Adrenal gland (tissue), 19 donors: ENCODE data around the gene DDX52. TPM values are rescaled to one million over a fixed set of nuclear protein-coding genes. Genes with fewer than 3 reads are reported as not detected.

Experiments used
- DNase-seq, 7 donors: peaks; one replicate each; pipeline ENCODE4 v3.0.0-alpha.2; 2019 to 2020
- H3K27ac ChIP-seq, 5 donors: fragments of 200-600 bp; sonication (generic) in 4 of 5; 1 replicate in 3 of 5; 2 replicates in 2 of 5; pipeline versions ENCODE4 v1.5.1 to v1.8.0; 2016 to 2020; ENCODE audit warnings: mild to moderate bottlenecking in 1 of 5
- H3K27me3 ChIP-seq: fragments of 200-600 bp; 2 replicates; pipeline ENCODE4 v1.8.0; 2021
- H3K36me3 ChIP-seq, 2 donors: fragments of 200-600 bp; replicated peaks in 1 of 2; 1 replicate in 1 of 2; 2 replicates in 1 of 2; pipeline versions ENCODE4 v1.5.1 to v1.8.0; 2018 to 2022
- H3K4me1 ChIP-seq, 2 donors: fragments of 200-600 bp; replicated peaks in 1 of 2; 1 replicate in 1 of 2; 2 replicates in 1 of 2; pipeline versions ENCODE4 v1.5.1 to v1.8.0; 2018 to 2021
- H3K4me3 ChIP-seq, 4 donors: fragments of 200-600 bp; sonication (generic) in 3 of 4; one replicate each; pipeline ENCODE4 v1.5.1; 2016 to 2018
- H3K9me3 ChIP-seq, 3 donors: fragments of 200-600 bp; sonication (generic) in 1 of 3; replicated peaks in 1 of 3; 1 replicate in 2 of 3; 2 replicates in 1 of 3; pipeline versions ENCODE4 v1.5.1 to v1.8.0; 2016 to 2021
- POLR2A ChIP-seq, 2 donors: fragments of 450-650 bp; IDR thresholded peaks; one replicate each; pipeline ENCODE4 v1.6.1; 2017; ENCODE audit warnings: antibody characterized with exemption in 2 of 2, mild to moderate bottlenecking in 2 of 2, moderate library complexity in 1 of 2
- WGBS, 4 donors: extraction: QIAGEN DNeasy Blood & Tissue Kit in 2 of 4; methylation state at CpG; one replicate each; pipeline versions ENCODE4 v1.1.5 to v1.1.7; 2013 to 2017; 5-methylcytosine and 5-hydroxymethylcytosine counted together
- intact Hi-C, 2 donors: fragments of 100-400 bp; cut with DNase I; formaldehyde crosslinking; loops; one replicate each; pipeline versions ENCODE4 v1.14.1 to v1.15.0; 2022 to 2023
- long read RNA-seq, 10 donors: library from polyadenylated mRNA in 3 of 10; unstranded in 2 of 10; stranded (forward) in 1 of 10; transcript quantifications; one replicate each; pipeline ENCODE4 v2.0.0 and lab custom pipeline, GENCODE V29; 2021 to 2026
- polyA plus RNA-seq, 3 donors: library from polyadenylated mRNA; stranded (reverse); fragments of 200-250 nt in 2 of 3; fragments of 350-450 nt in 1 of 3; fragmentation: Illumina TruSeq in 1 of 3; extraction: RNeasy Lipid Tissue Mini Kit (QIAGEN cat#74804) in 1 of 3; gene quantifications; one replicate each; pipeline ENCODE4 v1.2.3, GENCODE V29; 2013 to 2014
- total RNA-seq, 9 donors: library from RNA; depleted of rRNA in 4 of 9; stranded (reverse); fragments of >200 nt in 4 of 9; fragments of 120-200 nt in 1 of 9; fragmentation: NEBNext Ultra II Directional in 1 of 9; extraction: Animal tissue kit (Norgen Biotek cat#: 25700) in 1 of 9; gene quantifications; one replicate each; pipeline versions ENCODE4 v1.1.0 to v1.2.4, GENCODE V29; 2013 to 2023
- TF ChIP-seq, protein P1 (sequence below), 6 experiments: fragments of 450-650 bp in 4 of 6; fragments of 200-600 bp in 2 of 6; sonication (generic) in 1 of 6; IDR thresholded peaks; 1 replicate in 5 of 6; 2 replicates in 1 of 6; pipeline versions ENCODE4 v1.5.1 to v1.8.0; 2016 to 2021; ENCODE audit warnings: antibody characterized with exemption in 6 of 6, mild to moderate bottlenecking in 2 of 6, moderate library complexity in 1 of 6
- donor health status: healthy with polysubstance abuse.
- donor health status: Bipolar disorder and iron deficiency.
- donor health status: DM: yes; HTN: yes; CAD: no.
- donor health status: DM: no; HTN: no; CAD: no.
- donor health status: DM: no; HTN: no; CAD: no.
- donor health status: DM: yes; HTN: yes; CAD: no.

DDX52 gene, protein sequence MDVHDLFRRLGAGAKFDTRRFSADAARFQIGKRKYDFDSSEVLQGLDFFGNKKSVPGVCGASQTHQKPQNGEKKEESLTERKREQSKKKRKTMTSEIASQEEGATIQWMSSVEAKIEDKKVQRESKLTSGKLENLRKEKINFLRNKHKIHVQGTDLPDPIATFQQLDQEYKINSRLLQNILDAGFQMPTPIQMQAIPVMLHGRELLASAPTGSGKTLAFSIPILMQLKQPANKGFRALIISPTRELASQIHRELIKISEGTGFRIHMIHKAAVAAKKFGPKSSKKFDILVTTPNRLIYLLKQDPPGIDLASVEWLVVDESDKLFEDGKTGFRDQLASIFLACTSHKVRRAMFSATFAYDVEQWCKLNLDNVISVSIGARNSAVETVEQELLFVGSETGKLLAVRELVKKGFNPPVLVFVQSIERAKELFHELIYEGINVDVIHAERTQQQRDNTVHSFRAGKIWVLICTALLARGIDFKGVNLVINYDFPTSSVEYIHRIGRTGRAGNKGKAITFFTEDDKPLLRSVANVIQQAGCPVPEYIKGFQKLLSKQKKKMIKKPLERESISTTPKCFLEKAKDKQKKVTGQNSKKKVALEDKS
- total RNA-seq (10 to 100 TPM in 8 of 9 donors, 1 to 10 TPM in 1; 8.4 to 34.1 (median 19.7) TPM), polyA plus RNA-seq (10 to 100 TPM in 2 of 3 donors, 1 to 10 TPM in 1; 7.2 to 24.8 (median 11.3) TPM)
- long read RNA-seq, donor 1, full-length matches to known transcripts, result 3 of 3 reads
- long read RNA-seq, donor 1, partial matches to known transcripts, result 0 of 3 reads
- long read RNA-seq, donor 1, other reads (novel, unspliced or antisense), result 0 of 3 reads
- long read RNA-seq, donor 2, full-length matches to known transcripts, result 2 of 2 reads
- long read RNA-seq, donor 2, partial matches to known transcripts, result 0 of 2 reads
- long read RNA-seq, donor 2, other reads (novel, unspliced or antisense), result 0 of 2 reads
- long read RNA-seq, donor 3, full-length matches to known transcripts, result 2 of 7 reads
- long read RNA-seq, donor 3, partial matches to known transcripts, result 5 of 7 reads
- long read RNA-seq, donor 3, other reads (novel, unspliced or antisense), result 0 of 7 reads
- long read RNA-seq, donor 4, full-length matches to known transcripts, result 2 of 18 reads
- long read RNA-seq, donor 4, partial matches to known transcripts, result 14 of 18 reads
- long read RNA-seq, donor 4, other reads (novel, unspliced or antisense), result 2 of 18 reads
- long read RNA-seq, donor 5, full-length matches to known transcripts, result 22 of 29 reads
- long read RNA-seq, donor 5, partial matches to known transcripts, result 2 of 29 reads
- long read RNA-seq, donor 5, other reads (novel, unspliced or antisense), result 5 of 29 reads
- long read RNA-seq, donor 6, partial matches to known transcripts, result 9 of 13 reads
- long read RNA-seq, donor 6, other reads (novel, unspliced or antisense), result 4 of 13 reads
- long read RNA-seq, donor 7, full-length matches to known transcripts, result 4 of 4 reads
- long read RNA-seq, donor 7, partial matches to known transcripts, result 0 of 4 reads
- long read RNA-seq, donor 7, other reads (novel, unspliced or antisense), result 0 of 4 reads
- long read RNA-seq, donor 8, full-length matches to known transcripts, result 3 of 3 reads
- long read RNA-seq, donor 8, partial matches to known transcripts, result 0 of 3 reads
- long read RNA-seq, donor 8, other reads (novel, unspliced or antisense), result 0 of 3 reads
- long read RNA-seq, donor 9, full-length matches to known transcripts, result 1 of 1 reads
- long read RNA-seq, donor 9, partial matches to known transcripts, result 0 of 1 reads
- long read RNA-seq, donor 9, other reads (novel, unspliced or antisense), result 0 of 1 reads
- long read RNA-seq, donor 10, full-length matches to known transcripts, result 1 of 1 reads
- long read RNA-seq, donor 10, partial matches to known transcripts, result 0 of 1 reads
- long read RNA-seq, donor 10, other reads (novel, unspliced or antisense), result 0 of 1 reads

DNA sequence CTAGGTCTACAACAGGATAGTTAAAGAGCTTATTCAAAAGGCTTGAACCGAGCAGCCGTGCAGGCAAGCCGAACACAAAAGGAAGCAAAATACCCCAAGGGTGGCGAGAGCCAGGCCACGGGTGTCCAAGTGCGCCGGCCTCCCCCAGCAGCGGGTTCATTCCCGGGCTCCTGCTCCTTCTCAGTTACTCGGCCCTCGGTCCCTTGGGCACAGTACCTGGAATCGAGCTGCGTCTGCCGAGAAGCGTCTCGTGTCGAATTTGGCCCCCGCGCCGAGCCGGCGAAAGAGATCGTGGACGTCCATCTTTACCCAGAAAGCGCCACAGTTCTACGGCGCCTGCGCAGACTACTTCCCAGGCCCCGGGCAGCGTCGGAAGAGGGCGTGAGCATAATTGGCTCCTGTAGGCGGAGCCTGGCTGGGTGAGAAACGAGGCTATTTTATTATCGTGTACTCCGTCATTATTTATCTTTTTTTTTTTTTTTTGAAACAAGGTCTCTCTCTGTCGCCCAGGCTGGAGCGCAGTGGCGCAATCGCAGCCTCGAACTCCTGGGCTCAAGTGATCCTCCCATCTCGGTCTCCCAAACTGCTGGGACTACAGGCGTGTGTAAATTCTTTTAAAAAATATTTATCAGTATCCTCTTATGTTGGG lies at the start of gene DDX52:
TSS of gene DDX52 (minus strand) at position 329 of the 649 bp plus-strand sequence. CDS start at position 303, 26 bp downstream.
- peak; percentile 92 to 97 (median 95) for DNase-seq
- Histone ChIP-seq H3K4me3 (peak within 1 kb of the TSS; percentile 59 to 79 (median 62)), H3K27ac (peak within 1 kb of the TSS; percentile 51 to 86 (median 80)), H3K9me3 (no peaks in the 10 kb centered on the region), H3K36me3 (peaks cover 0 to 12% of the 10 kb centered on the region in 2 donors), H3K4me1 (peaks cover 4 to 32% of the 10 kb centered on the region in 2 donors), H3K27me3 (no peaks in the 10 kb centered on the region)
- peak in 1 of 2 donors; percentile 79 for TF ChIP-seq POLR2A (IDR thresholded peaks at IDR 0.05)
- TF ChIP-seq, protein P1, sequence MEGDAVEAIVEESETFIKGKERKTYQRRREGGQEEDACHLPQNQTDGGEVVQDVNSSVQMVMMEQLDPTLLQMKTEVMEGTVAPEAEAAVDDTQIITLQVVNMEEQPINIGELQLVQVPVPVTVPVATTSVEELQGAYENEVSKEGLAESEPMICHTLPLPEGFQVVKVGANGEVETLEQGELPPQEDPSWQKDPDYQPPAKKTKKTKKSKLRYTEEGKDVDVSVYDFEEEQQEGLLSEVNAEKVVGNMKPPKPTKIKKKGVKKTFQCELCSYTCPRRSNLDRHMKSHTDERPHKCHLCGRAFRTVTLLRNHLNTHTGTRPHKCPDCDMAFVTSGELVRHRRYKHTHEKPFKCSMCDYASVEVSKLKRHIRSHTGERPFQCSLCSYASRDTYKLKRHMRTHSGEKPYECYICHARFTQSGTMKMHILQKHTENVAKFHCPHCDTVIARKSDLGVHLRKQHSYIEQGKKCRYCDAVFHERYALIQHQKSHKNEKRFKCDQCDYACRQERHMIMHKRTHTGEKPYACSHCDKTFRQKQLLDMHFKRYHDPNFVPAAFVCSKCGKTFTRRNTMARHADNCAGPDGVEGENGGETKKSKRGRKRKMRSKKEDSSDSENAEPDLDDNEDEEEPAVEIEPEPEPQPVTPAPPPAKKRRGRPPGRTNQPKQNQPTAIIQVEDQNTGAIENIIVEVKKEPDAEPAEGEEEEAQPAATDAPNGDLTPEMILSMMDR (IDR thresholded peaks at IDR 0.05), result no peak
- WGBS, 4 donors, result 0 to 2% (median 1%) methylated on average over 22 to 43 of the region's 43 CpGs
- intact Hi-C loops, result no loop called here

DNA sequence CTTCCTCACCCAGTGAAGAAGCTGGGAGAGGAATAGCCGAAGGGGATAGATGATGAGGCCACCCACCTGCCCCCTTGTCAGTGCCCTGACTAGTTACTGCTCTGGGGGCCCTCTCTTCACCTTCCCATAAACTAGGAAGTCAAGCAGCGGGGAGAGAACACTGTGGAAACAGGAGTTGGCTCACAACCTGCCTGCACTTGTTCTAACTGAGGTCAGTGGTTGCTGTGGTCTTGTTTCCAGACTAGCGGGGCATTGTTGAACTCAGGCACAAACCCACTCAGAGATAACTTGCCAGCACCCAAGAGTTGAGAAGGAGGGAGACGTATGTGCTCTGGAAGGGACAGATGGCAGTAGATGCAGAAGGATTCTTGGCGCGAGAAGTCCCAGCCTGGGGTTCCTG lies 48.6 kb upstream of the DDX52 start:
- intact Hi-C loops, result no loop called here
- no peaks in the 10 kb centered on the region for H3K9me3 ChIP-seq
- DNase-seq, result no peak
- no peak overlapping the region for H3K27ac ChIP-seq
- no peaks in the 10 kb centered on the region for H3K4me1 ChIP-seq
- WGBS, 4 donors, result 85 to 88% (median 87%) methylated on average over 2 to 6 of the region's 6 CpGs
- H3K4me3 ChIP-seq, result no peak overlapping the region
- no peaks in the 10 kb centered on the region for H3K36me3 ChIP-seq
- no peak for TF ChIP-seq POLR2A (IDR thresholded peaks at IDR 0.05)
- TF ChIP-seq, protein P1 (IDR thresholded peaks at IDR 0.05), result no peak
- H3K27me3 ChIP-seq, result no peaks in the 10 kb centered on the region

DNA sequence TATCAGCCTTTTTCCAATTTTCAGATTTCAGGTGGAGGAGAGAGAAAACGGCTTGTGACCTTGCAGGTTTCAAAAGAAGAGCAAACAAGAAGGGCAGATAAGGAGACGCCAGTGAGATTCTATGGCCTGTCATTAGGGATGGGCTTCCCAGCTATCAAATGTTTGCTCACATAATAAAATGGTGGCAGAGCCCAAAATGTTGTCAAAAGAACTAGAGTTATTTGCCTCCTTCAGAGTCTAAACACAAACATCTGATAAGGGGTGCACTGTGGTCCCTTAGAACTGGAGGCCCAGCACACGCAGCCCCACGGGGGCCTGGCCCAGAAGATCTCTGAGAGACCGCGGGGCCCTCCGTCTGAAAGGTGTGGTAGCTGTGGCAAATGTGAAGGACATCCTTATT lies 46.1 kb upstream of the DDX52 start:
- no peak overlapping the region for H3K4me3 ChIP-seq
- intact Hi-C loops, result no loop called here
- H3K27me3 ChIP-seq, result no peaks in the 10 kb centered on the region
- no peak for DNase-seq
- no peak for TF ChIP-seq POLR2A (IDR thresholded peaks at IDR 0.05)
- TF ChIP-seq, protein P1 (IDR thresholded peaks at IDR 0.05), result no peak
- H3K36me3 ChIP-seq, result no peaks in the 10 kb centered on the region
- no peaks in the 10 kb centered on the region for H3K4me1 ChIP-seq
- no peak overlapping the region for H3K27ac ChIP-seq
- no peaks in the 10 kb centered on the region for H3K9me3 ChIP-seq
- WGBS, 4 donors, result 80 to 88% (median 85%) methylated on average over 7 of the region's 7 CpGs
